ENCODE measurements around the gene COL16A1. TPM values are rescaled to one million over a fixed set of nuclear protein-coding genes. Genes with fewer than 3 reads are reported as not detected.
"Not testable (repeated sequence)": the region's sequence is repeated elsewhere in the genome, so short reads cannot be mapped to it uniquely, and the experiment has no call there.

Gene COL16A1
- total and polyA plus RNA-seq, 2 experiments from 2014 or later = 90.2 to 127 TPM

GRCh38 chr1:31712630-31713029, 8.8 kb upstream of the COL16A1 start:
- Histone ChIP-seq H3K4me2 (peak overlapping the region; percentile 28), H3K79me2 (no peaks in the 10 kb centered on the region), H3K4me1 (ENCODE audit: insufficient read depth) (peaks cover 40% of the 10 kb centered on the region), H3K36me3 (replicated peaks; ENCODE audit: insufficient read depth, low read depth) (no peaks in the 10 kb centered on the region), H4K20me1 (ENCODE audit: insufficient read depth, poor library complexity, severe bottlenecking) (no peaks in the 10 kb centered on the region), H3K27me3 (no peaks in the 10 kb centered on the region), H3K27ac (peak overlapping the region; percentile 98), H3K9me2 (replicated peaks; ENCODE audit: insufficient read depth) (no peaks in the 10 kb centered on the region), H3K9me3 (ENCODE audit: low read depth) (no peaks in the 10 kb centered on the region), H2AFZ (no peak overlapping the region), H3K4me3 (no peak overlapping the region)
- 13% methylated on average over 1 of the region's 1 CpG for WGBS (ENCODE audit: low lambda C conversion rate, missing lambda C conversion rate)
- peak; percentile 82 for DNase-seq (ENCODE audit: low spot score)
- TF ChIP-seq EZH2phosphoT487 (IDR thresholded peaks at IDR 0.05; ENCODE audit: low read depth, severe bottlenecking, unreplicated experiment) (no peak), EZH2 (IDR thresholded peaks at IDR 0.05; ENCODE audit: borderline replicate concordance) (no peak)
- TF ChIP-seq, protein P1, sequence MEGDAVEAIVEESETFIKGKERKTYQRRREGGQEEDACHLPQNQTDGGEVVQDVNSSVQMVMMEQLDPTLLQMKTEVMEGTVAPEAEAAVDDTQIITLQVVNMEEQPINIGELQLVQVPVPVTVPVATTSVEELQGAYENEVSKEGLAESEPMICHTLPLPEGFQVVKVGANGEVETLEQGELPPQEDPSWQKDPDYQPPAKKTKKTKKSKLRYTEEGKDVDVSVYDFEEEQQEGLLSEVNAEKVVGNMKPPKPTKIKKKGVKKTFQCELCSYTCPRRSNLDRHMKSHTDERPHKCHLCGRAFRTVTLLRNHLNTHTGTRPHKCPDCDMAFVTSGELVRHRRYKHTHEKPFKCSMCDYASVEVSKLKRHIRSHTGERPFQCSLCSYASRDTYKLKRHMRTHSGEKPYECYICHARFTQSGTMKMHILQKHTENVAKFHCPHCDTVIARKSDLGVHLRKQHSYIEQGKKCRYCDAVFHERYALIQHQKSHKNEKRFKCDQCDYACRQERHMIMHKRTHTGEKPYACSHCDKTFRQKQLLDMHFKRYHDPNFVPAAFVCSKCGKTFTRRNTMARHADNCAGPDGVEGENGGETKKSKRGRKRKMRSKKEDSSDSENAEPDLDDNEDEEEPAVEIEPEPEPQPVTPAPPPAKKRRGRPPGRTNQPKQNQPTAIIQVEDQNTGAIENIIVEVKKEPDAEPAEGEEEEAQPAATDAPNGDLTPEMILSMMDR (IDR thresholded peaks at IDR 0.05; ENCODE audit: poor library complexity) = no peak

DNA sequence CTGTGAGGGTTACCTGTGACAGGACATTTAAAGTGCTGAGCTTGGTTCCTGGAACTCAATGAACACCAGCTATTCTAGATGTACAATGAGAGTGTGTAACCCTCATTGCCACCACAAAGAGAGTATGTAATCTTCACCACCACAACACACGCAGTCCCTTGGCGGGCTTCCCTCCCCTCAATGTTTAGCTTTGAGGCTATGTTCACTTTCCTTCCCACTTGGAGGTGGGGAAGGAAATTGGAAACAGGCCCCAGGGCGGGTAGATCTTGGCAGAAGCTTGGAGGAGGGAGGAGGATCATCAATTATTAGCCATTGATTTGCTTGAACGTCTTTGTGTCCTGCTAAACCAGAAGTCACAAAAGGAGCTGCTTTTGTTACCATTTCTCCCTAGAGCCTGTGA, 8.3 kb upstream of the COL16A1 start:
- Histone ChIP-seq H3K4me1 (ENCODE audit: insufficient read depth) (peaks cover 40% of the 10 kb centered on the region), H3K79me2 (no peaks in the 10 kb centered on the region), H3K36me3 (replicated peaks; ENCODE audit: insufficient read depth, low read depth) (no peaks in the 10 kb centered on the region), H3K27me3 (no peaks in the 10 kb centered on the region), H4K20me1 (ENCODE audit: insufficient read depth, poor library complexity, severe bottlenecking) (no peaks in the 10 kb centered on the region), H3K9me3 (ENCODE audit: low read depth) (no peaks in the 10 kb centered on the region), H3K27ac (peak overlapping the region; percentile 98), H3K9me2 (replicated peaks; ENCODE audit: insufficient read depth) (no peaks in the 10 kb centered on the region), H3K4me3 (no peak overlapping the region), H3K4me2 (peak overlapping the region; percentile 28), H2AFZ (no peak overlapping the region)
- no peak for DNase-seq (ENCODE audit: low spot score)
- WGBS (ENCODE audit: low lambda C conversion rate, missing lambda C conversion rate) = 31% methylated on average over 4 of the region's 4 CpGs
- TF ChIP-seq EZH2 (IDR thresholded peaks at IDR 0.05; ENCODE audit: borderline replicate concordance) = no peak
- TF ChIP-seq, protein P1 (IDR thresholded peaks at IDR 0.05; ENCODE audit: poor library complexity) = no peak
- no peak for TF ChIP-seq EZH2phosphoT487 (IDR thresholded peaks at IDR 0.05; ENCODE audit: low read depth, severe bottlenecking, unreplicated experiment)

- Histone ChIP-seq H3K36me3 (replicated peaks; ENCODE audit: insufficient read depth, low read depth) (no peaks in the 10 kb centered on the region), H3K9me3 (ENCODE audit: low read depth) (no peaks in the 10 kb centered on the region), H3K79me2 (peaks cover 4% of the 10 kb centered on the region), H2AFZ (no peak overlapping the region), H3K4me2 (no peak overlapping the region), H3K9me2 (replicated peaks; ENCODE audit: insufficient read depth) (no peaks in the 10 kb centered on the region), H4K20me1 (ENCODE audit: insufficient read depth, poor library complexity, severe bottlenecking) (no peaks in the 10 kb centered on the region), H3K27ac (peak overlapping the region; percentile 19), H3K27me3 (no peaks in the 10 kb centered on the region), H3K4me1 (ENCODE audit: insufficient read depth) (peaks cover 41% of the 10 kb centered on the region), H3K4me3 (no peak overlapping the region)
- TF ChIP-seq EZH2phosphoT487 (IDR thresholded peaks at IDR 0.05; ENCODE audit: low read depth, severe bottlenecking, unreplicated experiment) (no peak), EZH2 (IDR thresholded peaks at IDR 0.05; ENCODE audit: borderline replicate concordance) (no peak)
- TF ChIP-seq, protein P1 (IDR thresholded peaks at IDR 0.05; ENCODE audit: poor library complexity) = no peak
- peak; percentile 34 for DNase-seq (ENCODE audit: low spot score)
- 57% methylated on average over 11 of the region's 11 CpGs for WGBS (ENCODE audit: low lambda C conversion rate, missing lambda C conversion rate)
Observed at GRCh38 chr1:31708324-31708723, 4.5 kb upstream of the COL16A1 start.

DNA sequence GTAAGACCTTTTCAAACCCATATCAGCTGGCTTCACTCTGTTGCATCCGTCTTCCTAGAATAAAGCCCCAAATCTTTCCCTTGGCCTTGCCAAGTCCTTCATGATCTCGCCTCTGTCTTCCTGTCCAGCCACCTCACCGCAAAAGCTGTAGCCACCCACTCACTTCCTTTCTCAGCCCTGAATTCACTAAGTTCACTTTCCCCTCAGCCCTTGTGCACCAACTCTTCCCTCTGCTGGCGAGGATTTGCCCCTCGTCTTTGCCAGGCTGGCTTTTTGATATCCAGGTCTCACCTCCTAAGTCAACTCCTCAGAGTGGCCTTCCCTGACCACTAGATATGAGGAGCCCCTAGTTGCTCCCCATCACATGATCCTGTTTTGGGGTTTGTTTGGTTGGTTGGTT, 3.9 kb upstream of the COL16A1 start:
- 56% methylated on average over 5 of the region's 5 CpGs for WGBS (ENCODE audit: low lambda C conversion rate, missing lambda C conversion rate)

GRCh38 chr1:31707059-31707600, 3.3 kb upstream of the COL16A1 start:
- not testable (repeated sequence) for H3K4me2 ChIP-seq; DNase-seq (ENCODE audit: low spot score); H4K20me1 ChIP-seq (ENCODE audit: insufficient read depth, poor library complexity, severe bottlenecking); H3K27me3 ChIP-seq; H3K9me2 ChIP-seq (replicated peaks; ENCODE audit: insufficient read depth); H3K9me3 ChIP-seq (ENCODE audit: low read depth); H3K36me3 ChIP-seq (replicated peaks; ENCODE audit: insufficient read depth, low read depth); H3K4me3 ChIP-seq; H3K27ac ChIP-seq; H2AFZ ChIP-seq
- Histone ChIP-seq H3K79me2 (peaks cover 16% of the 10 kb centered on the region), H3K4me1 (ENCODE audit: insufficient read depth) (peaks cover 30% of the 10 kb centered on the region)
- 89% methylated on average over 4 of the region's 4 CpGs for WGBS (ENCODE audit: low lambda C conversion rate, missing lambda C conversion rate)

More for the DNA sequence above, 3.9 kb upstream of the COL16A1 start:
- H3K9me3 ChIP-seq (ENCODE audit: low read depth) = no peaks in the 10 kb centered on the region
- no peaks in the 10 kb centered on the region for H4K20me1 ChIP-seq (ENCODE audit: insufficient read depth, poor library complexity, severe bottlenecking)
- H3K4me1 ChIP-seq (ENCODE audit: insufficient read depth) = peaks cover 36% of the 10 kb centered on the region
- H3K27ac ChIP-seq = peak overlapping the region; percentile 19
- no peak for DNase-seq (ENCODE audit: low spot score)
- no peak overlapping the region for H3K4me3 ChIP-seq
- no peaks in the 10 kb centered on the region for H3K36me3 ChIP-seq (replicated peaks; ENCODE audit: insufficient read depth, low read depth)
- H3K79me2 ChIP-seq = peaks cover 11% of the 10 kb centered on the region
- H2AFZ ChIP-seq = no peak overlapping the region
- no peaks in the 10 kb centered on the region for H3K9me2 ChIP-seq (replicated peaks; ENCODE audit: insufficient read depth)
- TF ChIP-seq, protein P1 (IDR thresholded peaks at IDR 0.05; ENCODE audit: poor library complexity) = no peak
- TF ChIP-seq EZH2phosphoT487 (IDR thresholded peaks at IDR 0.05; ENCODE audit: low read depth, severe bottlenecking, unreplicated experiment) = no peak
- TF ChIP-seq EZH2 (IDR thresholded peaks at IDR 0.05; ENCODE audit: borderline replicate concordance) = no peak
- no peak overlapping the region for H3K4me2 ChIP-seq
- H3K27me3 ChIP-seq = no peaks in the 10 kb centered on the region

Measured in hepatocyte (in vitro differentiated cells).